SJSA1 (cell line): Measurements from ENCODE around the gene MYCL. TPM values are rescaled to one million over a fixed set of nuclear protein-coding genes. Genes with fewer than 3 reads are reported as not detected.

Experiments
- DNase-seq, 2 experiments: peaks; one replicate each; pipeline ENCODE4 v3.0.0-alpha.2; 2015 to 2020; ENCODE audit warnings: low spot score in 2 of 2, low read depth in 1 of 2
- H3K27ac ChIP-seq: fragments of 250-450 bp; sonication (Bioruptor Pico); 2 replicates; pipeline ENCODE4 v1.5.1; 2020; ENCODE audit warnings: mild to moderate bottlenecking, moderate library complexity
- H3K27me3 ChIP-seq: fragments of 250-450 bp; sonication (Bioruptor Pico); replicated peaks from 2 replicates; pipeline ENCODE4 v1.5.1; 2020; ENCODE audit warnings: mild to moderate bottlenecking, moderate library complexity
- H3K36me3 ChIP-seq: fragments of 250-450 bp; sonication (Bioruptor Pico); 2 replicates; pipeline ENCODE4 v1.5.1; 2020; ENCODE audit warnings: mild to moderate bottlenecking
- H3K4me1 ChIP-seq: fragments of 250-450 bp; sonication (Bioruptor Pico); replicated peaks from 2 replicates; pipeline ENCODE4 v1.6.1; 2021; ENCODE audit warnings: mild to moderate bottlenecking
- H3K4me3 ChIP-seq: fragments of 250-450 bp; sonication (Bioruptor Pico); 2 replicates; pipeline ENCODE4 v1.5.1; 2020; ENCODE audit warnings: mild to moderate bottlenecking
- H3K9me3 ChIP-seq: fragments of 250-450 bp; sonication (Bioruptor Pico); replicated peaks from 2 replicates; pipeline ENCODE4 v1.5.1; 2020; ENCODE audit warnings: mild to moderate bottlenecking
- total RNA-seq: library from RNA; depleted of rRNA; stranded (reverse); fragments of >200 nt; shearing (Covaris generic); gene quantifications from 2 replicates; pipeline ENCODE4 v1.2.3, GENCODE V29; 2014; rRNA removed

The MYCL gene
- total RNA-seq, 1 experiment from 2014 or later = 8.1 TPM

- no peaks in the 10 kb centered on the region for H3K9me3 ChIP-seq
- peaks cover 61% of the 10 kb centered on the region for H3K36me3 ChIP-seq
- peak; percentile 64 to 79 for DNase-seq
- peaks cover 18% of the 10 kb centered on the region for H3K4me1 ChIP-seq
- no peaks in the 10 kb centered on the region for H3K27me3 ChIP-seq
- peak overlapping the region; percentile 14; the same call in 1 of the 2 replicates for H3K27ac ChIP-seq
- no peak overlapping the region for H3K4me3 ChIP-seq
These were observed 55.8 kb downstream of the MYCL start for GRCh38 chr1:39845569-39846566.

Other genes with a start within 250 kb of the MYCL start
- not detected in 2 replicates for gene NT5C1A, start 229.8 kb downstream of the MYCL start, total RNA-seq
- gene HPCAL4, start 210.5 kb downstream of the MYCL start, total RNA-seq = 0.06 and 0.13 TPM in 2 replicates
- 43.0 and 48.7 TPM in 2 replicates for gene PPIE, start 163.0 kb downstream of the MYCL start, total RNA-seq
- gene OXCT2, start 130.6 kb downstream of the MYCL start, total RNA-seq = 0.13 and 0.44 TPM in 2 replicates
- 0.08 TPM in 1 of 2 replicates, not detected in the other for gene BMP8B, start 113.1 kb downstream of the MYCL start, total RNA-seq
- 25.7 and 33.5 TPM in 2 replicates for gene TRIT1, start 18.4 kb downstream of the MYCL start, total RNA-seq
- gene MFSD2A, start 53.2 kb upstream of the MYCL start, total RNA-seq = 12.1 and 13.8 TPM in 2 replicates
- 331 and 642 TPM in 2 replicates for gene CAP1, start 138.8 kb upstream of the MYCL start, total RNA-seq
- 85.2 and 109 TPM in 2 replicates for gene PPT1, start 195.3 kb upstream of the MYCL start, total RNA-seq